Measurements from ENCODE around the gene RHOV.

Gene RHOV

GRCh38 chr15:40857601-40858341 is 16.3 kb downstream of the RHOV start:
- Histone ChIP-seq H3K27ac (ENCODE audit: low read length) (no peak overlapping the region), H3K36me3 (ENCODE audit: control insufficient read depth, insufficient read depth, low read length) (peaks cover 39% of the 10 kb centered on the region)
- WGBS (ENCODE audit: insufficient coverage, insufficient read length): no CpG with 5 or more reads among the region's 15 CpGs

GRCh38 chr15:40856746-40857145 is 17.3 kb downstream of the RHOV start:
- WGBS (ENCODE audit: insufficient coverage, insufficient read length): no CpG with 5 or more reads among the region's 8 CpGs
- Histone ChIP-seq H3K9me3 (ENCODE audit: control insufficient read depth, insufficient read depth, low read length) (no peaks in the 10 kb centered on the region), H3K4me3 (ENCODE audit: low read length) (no peak overlapping the region), H3K27ac (ENCODE audit: low read length) (no peak overlapping the region), H3K36me3 (ENCODE audit: control insufficient read depth, insufficient read depth, low read length) (peaks cover 39% of the 10 kb centered on the region), H3K4me1 (ENCODE audit: control insufficient read depth, insufficient read depth, low read length) (no peaks in the 10 kb centered on the region), H3K27me3 (ENCODE audit: control insufficient read depth, insufficient read depth, low read length) (no peaks in the 10 kb centered on the region)
- DNase-seq (ENCODE audit: low read depth, low spot score): no peak

More at GRCh38 chr15:40857601-40858341, 16.3 kb downstream of the RHOV start:
- Histone ChIP-seq H3K27me3 (ENCODE audit: control insufficient read depth, insufficient read depth, low read length) (no peaks in the 10 kb centered on the region), H3K9me3 (ENCODE audit: control insufficient read depth, insufficient read depth, low read length) (no peaks in the 10 kb centered on the region), H3K4me1 (ENCODE audit: control insufficient read depth, insufficient read depth, low read length) (no peaks in the 10 kb centered on the region), H3K4me3 (ENCODE audit: low read length) (no peak overlapping the region)
- DNase-seq (ENCODE audit: low read depth, low spot score): no peak

DNA sequence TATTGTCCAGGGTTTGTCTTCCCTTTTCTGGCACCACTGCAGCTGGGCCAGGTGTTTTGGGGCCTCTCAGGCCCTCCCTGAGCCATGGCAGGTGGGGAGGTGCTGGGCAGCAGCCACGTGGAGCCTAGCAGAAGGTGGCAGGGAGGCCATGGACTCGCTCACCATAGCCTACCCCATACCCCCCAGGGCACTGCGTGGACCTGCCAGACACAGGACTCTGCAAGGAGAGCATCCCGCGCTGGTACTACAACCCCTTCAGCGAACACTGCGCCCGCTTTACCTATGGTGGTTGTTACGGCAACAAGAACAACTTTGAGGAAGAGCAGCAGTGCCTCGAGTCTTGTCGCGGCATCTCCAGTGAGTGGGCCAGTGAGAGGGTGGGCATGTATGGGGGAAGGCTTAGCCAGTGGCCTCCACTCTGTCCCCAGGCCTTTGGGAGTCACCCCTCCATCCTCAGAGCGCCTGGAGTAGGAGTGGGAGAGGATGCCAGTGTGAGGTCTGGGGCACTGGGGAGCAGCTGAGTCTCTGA is 18.3 kb downstream of the RHOV start:
- Histone ChIP-seq H3K4me1 (ENCODE audit: control insufficient read depth, insufficient read depth, low read length) (no peaks in the 10 kb centered on the region), H3K9me3 (ENCODE audit: control insufficient read depth, insufficient read depth, low read length) (no peaks in the 10 kb centered on the region), H3K36me3 (ENCODE audit: control insufficient read depth, insufficient read depth, low read length) (peaks cover 40% of the 10 kb centered on the region), H3K27me3 (ENCODE audit: control insufficient read depth, insufficient read depth, low read length) (no peaks in the 10 kb centered on the region), H3K27ac (ENCODE audit: low read length) (no peak overlapping the region), H3K4me3 (ENCODE audit: low read length) (no peak overlapping the region; the same call in 1 of the 2 replicates)
- no peak for DNase-seq (ENCODE audit: low read depth, low spot score)
- WGBS (ENCODE audit: insufficient coverage, insufficient read length): no CpG with 5 or more reads among the region's 13 CpGs

DNA sequence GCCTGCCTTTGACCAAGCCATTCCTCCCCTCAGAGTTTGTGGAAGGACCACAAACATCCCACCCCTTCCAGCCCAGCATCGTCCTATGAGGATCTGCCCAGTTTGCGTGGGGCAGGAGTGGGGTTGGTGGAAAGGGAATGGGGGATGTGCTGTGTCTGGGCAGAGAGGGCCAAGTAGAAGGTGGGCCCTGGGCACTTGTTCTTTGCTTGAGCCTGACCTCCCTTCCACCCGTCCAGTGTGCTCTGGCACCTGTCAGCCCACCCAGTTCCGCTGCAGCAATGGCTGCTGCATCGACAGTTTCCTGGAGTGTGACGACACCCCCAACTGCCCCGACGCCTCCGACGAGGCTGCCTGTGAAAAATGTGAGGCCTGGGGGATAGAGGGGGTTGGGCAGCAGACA is 19.9 kb downstream of the RHOV start:
- H3K36me3 ChIP-seq (ENCODE audit: control insufficient read depth, insufficient read depth, low read length): peaks cover 46% of the 10 kb centered on the region
- no CpG with 5 or more reads among the region's 10 CpGs for WGBS (ENCODE audit: insufficient coverage, insufficient read length)

GRCh38 chr15:40853241-40853890 is 20.7 kb downstream of the RHOV start:
- H3K4me3 ChIP-seq (ENCODE audit: low read length): no peak overlapping the region
- no peak for DNase-seq (ENCODE audit: low read depth, low spot score)
- H3K27ac ChIP-seq (ENCODE audit: low read length): no peak overlapping the region
- no peaks in the 10 kb centered on the region for H3K9me3 ChIP-seq (ENCODE audit: control insufficient read depth, insufficient read depth, low read length)
- peaks cover 46% of the 10 kb centered on the region for H3K36me3 ChIP-seq (ENCODE audit: control insufficient read depth, insufficient read depth, low read length)
- no CpG with 5 or more reads among the region's 16 CpGs for WGBS (ENCODE audit: insufficient coverage, insufficient read length)
- no peaks in the 10 kb centered on the region for H3K4me1 ChIP-seq (ENCODE audit: control insufficient read depth, insufficient read depth, low read length)
- H3K27me3 ChIP-seq (ENCODE audit: control insufficient read depth, insufficient read depth, low read length): no peaks in the 10 kb centered on the region

More for the DNA sequence above, 19.9 kb downstream of the RHOV start:
- no peak for DNase-seq (ENCODE audit: low read depth, low spot score)
- H3K27ac ChIP-seq (ENCODE audit: low read length): no peak overlapping the region
- H3K4me3 ChIP-seq (ENCODE audit: low read length): no peak overlapping the region
- no peaks in the 10 kb centered on the region for H3K4me1 ChIP-seq (ENCODE audit: control insufficient read depth, insufficient read depth, low read length)
- no peaks in the 10 kb centered on the region for H3K27me3 ChIP-seq (ENCODE audit: control insufficient read depth, insufficient read depth, low read length)
- H3K9me3 ChIP-seq (ENCODE audit: control insufficient read depth, insufficient read depth, low read length): no peaks in the 10 kb centered on the region

- H3K27ac ChIP-seq (ENCODE audit: low read length): no peak overlapping the region
- H3K4me1 ChIP-seq (ENCODE audit: control insufficient read depth, insufficient read depth, low read length): 0 out of 2 replicates have a peak, but pooled peaks cover 3% of the 10 kb centered on the region
- DNase-seq (ENCODE audit: low read depth, low spot score): no peak
- peaks cover 46% of the 10 kb centered on the region for H3K36me3 ChIP-seq (ENCODE audit: control insufficient read depth, insufficient read depth, low read length)
- WGBS (ENCODE audit: insufficient coverage, insufficient read length): no CpG with 5 or more reads among the region's 5 CpGs
- no peaks in the 10 kb centered on the region for H3K9me3 ChIP-seq (ENCODE audit: control insufficient read depth, insufficient read depth, low read length)
- no peak overlapping the region for H3K4me3 ChIP-seq (ENCODE audit: low read length)
- H3K27me3 ChIP-seq (ENCODE audit: control insufficient read depth, insufficient read depth, low read length): no peaks in the 10 kb centered on the region
These were observed 21.5 kb downstream of the RHOV start for GRCh38 chr15:40852529-40852928.

GRCh38 chr15:40850576-40851112 is 23.4 kb downstream of the RHOV start:
- no CpG with 5 or more reads among the region's 8 CpGs for WGBS (ENCODE audit: insufficient coverage, insufficient read length)
- Histone ChIP-seq H3K4me1 (ENCODE audit: control insufficient read depth, insufficient read depth, low read length) (peaks cover 13% of the 10 kb centered on the region), H3K36me3 (ENCODE audit: control insufficient read depth, insufficient read depth, low read length) (peaks cover 28% of the 10 kb centered on the region), H3K9me3 (ENCODE audit: control insufficient read depth, insufficient read depth, low read length) (no peaks in the 10 kb centered on the region), H3K4me3 (ENCODE audit: low read length) (no peak overlapping the region), H3K27me3 (ENCODE audit: control insufficient read depth, insufficient read depth, low read length) (no peaks in the 10 kb centered on the region), H3K27ac (ENCODE audit: low read length) (no peak overlapping the region)
- DNase-seq (ENCODE audit: low read depth, low spot score): no peak

DNA sequence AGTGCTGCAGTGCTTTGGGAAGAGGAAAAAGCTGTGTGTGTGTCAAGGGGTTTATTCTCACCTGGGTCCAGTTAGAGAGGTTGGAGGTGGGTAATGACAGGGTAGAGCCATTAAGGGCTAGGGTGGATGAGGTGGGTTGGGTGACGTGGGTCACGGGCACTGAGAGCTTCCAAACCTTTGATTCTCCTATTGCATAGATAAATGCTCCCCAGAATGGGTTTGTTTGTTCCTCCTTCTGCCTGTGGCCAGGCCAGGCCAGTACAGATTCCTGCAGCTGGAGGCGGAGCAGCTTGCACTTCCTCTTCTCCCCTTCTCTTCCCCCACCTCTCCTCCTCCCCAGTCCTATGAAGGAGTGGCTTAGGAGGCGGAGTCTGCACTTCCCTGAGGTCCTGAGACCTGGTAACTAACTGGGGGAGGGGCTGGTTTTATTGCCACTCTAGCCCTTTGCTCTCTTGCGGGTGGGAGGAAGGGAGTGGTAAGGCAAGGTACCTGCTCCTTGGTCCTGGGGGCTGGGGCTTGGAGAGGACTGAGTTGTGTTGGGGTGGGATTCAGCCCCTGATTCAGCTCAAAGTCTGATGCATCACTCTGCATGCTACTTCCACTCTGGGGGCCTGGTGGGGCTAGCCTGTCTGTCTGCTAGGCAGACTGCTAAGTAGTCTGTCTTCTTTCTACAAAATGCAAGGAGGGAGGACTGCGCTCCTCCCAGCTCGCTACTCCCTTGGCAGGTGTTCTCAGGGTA is 26.6 kb downstream of the RHOV start:
- WGBS (ENCODE audit: insufficient coverage, insufficient read length): no CpG with 5 or more reads among the region's 7 CpGs
- Histone ChIP-seq H3K36me3 (ENCODE audit: control insufficient read depth, insufficient read depth, low read length) (peaks cover 7% of the 10 kb centered on the region), H3K9me3 (ENCODE audit: control insufficient read depth, insufficient read depth, low read length) (no peaks in the 10 kb centered on the region), H3K4me3 (ENCODE audit: low read length) (no peak overlapping the region), H3K27me3 (ENCODE audit: control insufficient read depth, insufficient read depth, low read length) (no peaks in the 10 kb centered on the region), H3K27ac (ENCODE audit: low read length) (no peak overlapping the region), H3K4me1 (ENCODE audit: control insufficient read depth, insufficient read depth, low read length) (peaks cover 14% of the 10 kb centered on the region)
- no peak for DNase-seq (ENCODE audit: low read depth, low spot score)

GRCh38 chr15:40846841-40847222 is 27.2 kb downstream of the RHOV start:
- Histone ChIP-seq H3K4me1 (ENCODE audit: control insufficient read depth, insufficient read depth, low read length) (peaks cover 14% of the 10 kb centered on the region), H3K36me3 (ENCODE audit: control insufficient read depth, insufficient read depth, low read length) (peaks cover 7% of the 10 kb centered on the region), H3K4me3 (ENCODE audit: low read length) (no peak overlapping the region), H3K9me3 (ENCODE audit: control insufficient read depth, insufficient read depth, low read length) (no peaks in the 10 kb centered on the region), H3K27ac (ENCODE audit: low read length) (no peak overlapping the region), H3K27me3 (ENCODE audit: control insufficient read depth, insufficient read depth, low read length) (no peaks in the 10 kb centered on the region)
- DNase-seq (ENCODE audit: low read depth, low spot score): no peak

All from iPS DF 6.9 (cell line).